Rectal smooth muscle tissue (tissue), 1 donor: ENCODE data around the gene METTL24.
"Not testable (repeated sequence)": the region's sequence is repeated elsewhere in the genome, so short reads cannot be mapped to it uniquely, and the experiment has no call there.

Experiments
- H3K27ac ChIP-seq: one replicate; pipeline ENCODE4 v1.7.0; 2013; ENCODE audit warnings: low read depth, low read length, inconsistent platforms
- H3K27me3 ChIP-seq: one replicate; pipeline ENCODE4 v1.7.0; 2013; ENCODE audit warnings: low read length; ENCODE audit not compliant: control insufficient read depth, insufficient read depth
- H3K36me3 ChIP-seq: one replicate; pipeline ENCODE4 v1.7.0; 2013; ENCODE audit warnings: low read length; ENCODE audit not compliant: control insufficient read depth, insufficient read depth
- H3K4me1 ChIP-seq: one replicate; pipeline ENCODE4 v1.7.0; 2013; ENCODE audit warnings: low read length; ENCODE audit not compliant: control insufficient read depth, insufficient read depth
- H3K4me3 ChIP-seq: one replicate; pipeline ENCODE4 v1.7.0; 2013; ENCODE audit warnings: low read length
- H3K9ac ChIP-seq: one replicate; pipeline ENCODE4 v1.7.0; 2013; ENCODE audit warnings: low read length

Gene METTL24

GRCh38 chr6:110265273-110265672, 92.9 kb downstream of the METTL24 start:
- Histone ChIP-seq H3K4me1 (no peaks in the 10 kb centered on the region), H3K9ac (no peak overlapping the region), H3K4me3 (no peak overlapping the region), H3K36me3 (no peaks in the 10 kb centered on the region), H3K27me3 (no peaks in the 10 kb centered on the region), H3K27ac (no peak overlapping the region)

- H3K27ac ChIP-seq: no peak overlapping the region
- H3K4me1 ChIP-seq: no peaks in the 10 kb centered on the region
- H3K27me3 ChIP-seq: no peaks in the 10 kb centered on the region
- H3K9ac ChIP-seq: no peak overlapping the region
- no peak overlapping the region for H3K4me3 ChIP-seq
- no peaks in the 10 kb centered on the region for H3K36me3 ChIP-seq
These were observed 101.8 kb downstream of the METTL24 start for GRCh38 chr6:110256366-110256765.

GRCh38 chr6:110255211-110255750, 102.9 kb downstream of the METTL24 start:
- H3K9ac ChIP-seq: no peak overlapping the region
- no peak overlapping the region for H3K4me3 ChIP-seq
- no peaks in the 10 kb centered on the region for H3K4me1 ChIP-seq
- no peak overlapping the region for H3K27ac ChIP-seq
- H3K27me3 ChIP-seq: no peaks in the 10 kb centered on the region
- H3K36me3 ChIP-seq: no peaks in the 10 kb centered on the region

GRCh38 chr6:110250838-110251237, 107.3 kb downstream of the METTL24 start:
- Histone ChIP-seq H3K27ac (no peak overlapping the region), H3K27me3 (no peaks in the 10 kb centered on the region), H3K4me1 (no peaks in the 10 kb centered on the region), H3K4me3 (no peak overlapping the region), H3K36me3 (no peaks in the 10 kb centered on the region), H3K9ac (no peak overlapping the region)

GRCh38 chr6:110250058-110250457, 108.1 kb downstream of the METTL24 start:
- H3K4me1 ChIP-seq: no peaks in the 10 kb centered on the region
- no peak overlapping the region for H3K9ac ChIP-seq
- H3K27me3 ChIP-seq: no peaks in the 10 kb centered on the region
- H3K36me3 ChIP-seq: no peaks in the 10 kb centered on the region
- H3K27ac ChIP-seq: no peak overlapping the region
- H3K4me3 ChIP-seq: no peak overlapping the region

- Histone ChIP-seq H3K9ac (no peak overlapping the region), H3K36me3 (no peaks in the 10 kb centered on the region), H3K27ac (no peak overlapping the region), H3K27me3 (no peaks in the 10 kb centered on the region), H3K4me1 (no peaks in the 10 kb centered on the region), H3K4me3 (no peak overlapping the region)
These were observed 111.1 kb downstream of the METTL24 start for GRCh38 chr6:110246900-110247546.

GRCh38 chr6:110246378-110246777, 111.8 kb downstream of the METTL24 start:
- no peak overlapping the region for H3K27ac ChIP-seq
- no peak overlapping the region for H3K9ac ChIP-seq
- no peak overlapping the region for H3K4me3 ChIP-seq
- no peaks in the 10 kb centered on the region for H3K27me3 ChIP-seq
- no peaks in the 10 kb centered on the region for H3K4me1 ChIP-seq
- no peaks in the 10 kb centered on the region for H3K36me3 ChIP-seq

- not testable (repeated sequence) for H3K4me3 ChIP-seq, H3K27ac ChIP-seq, H3K9ac ChIP-seq, H3K27me3 ChIP-seq, H3K4me1 ChIP-seq, H3K36me3 ChIP-seq
These were observed 113.5 kb downstream of the METTL24 start for GRCh38 chr6:110244621-110245020.

- Histone ChIP-seq H3K27me3 (no peaks in the 10 kb centered on the region), H3K36me3 (no peaks in the 10 kb centered on the region), H3K27ac (no peak overlapping the region), H3K4me1 (no peaks in the 10 kb centered on the region), H3K9ac (no peak overlapping the region), H3K4me3 (no peak overlapping the region)
These were observed 118.4 kb downstream of the METTL24 start for GRCh38 chr6:110239526-110240274.

- not testable (repeated sequence) for H3K36me3 ChIP-seq, H3K4me3 ChIP-seq, H3K27me3 ChIP-seq, H3K4me1 ChIP-seq, H3K9ac ChIP-seq, H3K27ac ChIP-seq
These were observed 122.1 kb downstream of the METTL24 start for GRCh38 chr6:110236007-110236406.

GRCh38 chr6:110233770-110234374, 124.3 kb downstream of the METTL24 start:
- H3K4me1 ChIP-seq: no peaks in the 10 kb centered on the region
- no peak overlapping the region for H3K27ac ChIP-seq
- H3K27me3 ChIP-seq: no peaks in the 10 kb centered on the region
- H3K4me3 ChIP-seq: no peak overlapping the region
- H3K36me3 ChIP-seq: no peaks in the 10 kb centered on the region
- no peak overlapping the region for H3K9ac ChIP-seq

- Histone ChIP-seq H3K4me1 (no peaks in the 10 kb centered on the region), H3K4me3 (no peak overlapping the region), H3K36me3 (peaks cover 3% of the 10 kb centered on the region), H3K27me3 (no peaks in the 10 kb centered on the region), H3K9ac (no peak overlapping the region), H3K27ac (no peak overlapping the region)
These were observed 125.7 kb downstream of the METTL24 start for GRCh38 chr6:110232450-110232849.
